ENCODE data around the gene IL19.

DNA sequence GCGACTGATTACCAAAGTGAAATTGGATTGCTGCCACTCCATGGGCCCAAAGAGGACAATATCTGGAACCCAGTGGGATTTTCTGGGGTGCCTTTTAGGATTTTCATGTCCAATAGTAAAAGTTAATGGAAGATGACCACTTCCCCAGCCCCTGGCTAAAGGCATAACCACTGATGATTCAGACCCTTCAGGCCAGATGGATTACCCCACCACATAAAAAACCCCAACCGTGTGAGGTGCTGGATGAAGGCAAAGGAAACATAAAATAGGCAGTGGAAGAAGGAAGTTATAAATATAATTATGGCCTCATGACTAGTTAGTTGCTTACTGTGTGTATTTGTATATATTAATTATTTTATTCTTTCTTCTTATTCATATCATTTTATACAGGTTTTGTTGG lies 41.9 kb downstream of the IL19 start:
- TF ChIP-seq, protein P1, sequence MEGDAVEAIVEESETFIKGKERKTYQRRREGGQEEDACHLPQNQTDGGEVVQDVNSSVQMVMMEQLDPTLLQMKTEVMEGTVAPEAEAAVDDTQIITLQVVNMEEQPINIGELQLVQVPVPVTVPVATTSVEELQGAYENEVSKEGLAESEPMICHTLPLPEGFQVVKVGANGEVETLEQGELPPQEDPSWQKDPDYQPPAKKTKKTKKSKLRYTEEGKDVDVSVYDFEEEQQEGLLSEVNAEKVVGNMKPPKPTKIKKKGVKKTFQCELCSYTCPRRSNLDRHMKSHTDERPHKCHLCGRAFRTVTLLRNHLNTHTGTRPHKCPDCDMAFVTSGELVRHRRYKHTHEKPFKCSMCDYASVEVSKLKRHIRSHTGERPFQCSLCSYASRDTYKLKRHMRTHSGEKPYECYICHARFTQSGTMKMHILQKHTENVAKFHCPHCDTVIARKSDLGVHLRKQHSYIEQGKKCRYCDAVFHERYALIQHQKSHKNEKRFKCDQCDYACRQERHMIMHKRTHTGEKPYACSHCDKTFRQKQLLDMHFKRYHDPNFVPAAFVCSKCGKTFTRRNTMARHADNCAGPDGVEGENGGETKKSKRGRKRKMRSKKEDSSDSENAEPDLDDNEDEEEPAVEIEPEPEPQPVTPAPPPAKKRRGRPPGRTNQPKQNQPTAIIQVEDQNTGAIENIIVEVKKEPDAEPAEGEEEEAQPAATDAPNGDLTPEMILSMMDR (IDR thresholded peaks at IDR 0.05; ENCODE audit: insufficient read depth, low read length, poor library complexity, severe bottlenecking), result no peak
- TF ChIP-seq EZH2phosphoT487 (conservative IDR thresholded peaks at IDR 0.05; ENCODE audit: low read length), result no peak
